Gastrocnemius medialis (tissue), 4 donors: ENCODE results near the gene CELF4.

Source experiments
- POLR2A ChIP-seq, 2 donors: fragments of 450-650 bp; IDR thresholded peaks; one replicate each; pipeline ENCODE4 v1.6.1; 2017; ENCODE audit warnings: antibody characterized with exemption in 2 of 2, mild to moderate bottlenecking in 2 of 2, moderate library complexity in 2 of 2
- TF ChIP-seq, protein P1 (sequence below), 5 experiments: fragments of 450-650 bp in 3 of 5; fragments of 200-600 bp in 2 of 5; sonication (generic) in 2 of 5; IDR thresholded peaks in 4 of 5; conservative IDR thresholded peaks in 1 of 5; 1 replicate in 4 of 5; 2 replicates in 1 of 5; pipeline ENCODE4 v1.5.1; 2016 to 2019; ENCODE audit warnings: antibody characterized with exemption in 5 of 5, mild to moderate bottlenecking in 3 of 5, moderate library complexity in 3 of 5

DNA sequence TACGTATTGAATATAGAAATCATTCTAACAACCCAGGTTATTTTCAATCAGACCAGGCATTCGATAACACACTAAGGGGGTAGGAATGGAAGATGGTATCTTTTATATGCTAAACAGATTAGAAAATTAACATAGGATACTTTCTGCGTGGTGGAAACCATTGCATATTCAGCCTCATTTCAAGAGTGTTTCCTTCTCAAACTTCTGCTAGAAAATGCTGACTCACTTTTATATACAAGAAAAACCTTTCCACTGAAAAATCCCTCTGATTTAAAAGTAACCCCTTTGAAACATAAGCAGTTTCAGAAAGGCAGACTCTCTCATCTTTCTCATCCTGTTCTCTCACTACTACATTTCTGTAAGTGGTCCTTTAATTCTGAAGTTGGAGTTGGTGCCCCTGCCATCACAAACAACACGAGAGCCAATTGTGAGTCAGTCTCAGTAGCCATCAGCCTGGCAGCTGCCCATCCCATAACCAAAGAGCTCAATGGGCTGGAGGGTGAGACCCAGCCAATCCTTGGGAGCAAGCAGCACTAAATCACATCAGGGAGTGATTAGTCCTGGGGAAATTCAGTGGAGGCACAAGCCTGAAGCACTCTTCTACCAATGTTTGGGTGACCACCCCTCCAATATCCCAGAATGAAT, 343.1 kb downstream of the CELF4 start:
- TF ChIP-seq, protein P1, sequence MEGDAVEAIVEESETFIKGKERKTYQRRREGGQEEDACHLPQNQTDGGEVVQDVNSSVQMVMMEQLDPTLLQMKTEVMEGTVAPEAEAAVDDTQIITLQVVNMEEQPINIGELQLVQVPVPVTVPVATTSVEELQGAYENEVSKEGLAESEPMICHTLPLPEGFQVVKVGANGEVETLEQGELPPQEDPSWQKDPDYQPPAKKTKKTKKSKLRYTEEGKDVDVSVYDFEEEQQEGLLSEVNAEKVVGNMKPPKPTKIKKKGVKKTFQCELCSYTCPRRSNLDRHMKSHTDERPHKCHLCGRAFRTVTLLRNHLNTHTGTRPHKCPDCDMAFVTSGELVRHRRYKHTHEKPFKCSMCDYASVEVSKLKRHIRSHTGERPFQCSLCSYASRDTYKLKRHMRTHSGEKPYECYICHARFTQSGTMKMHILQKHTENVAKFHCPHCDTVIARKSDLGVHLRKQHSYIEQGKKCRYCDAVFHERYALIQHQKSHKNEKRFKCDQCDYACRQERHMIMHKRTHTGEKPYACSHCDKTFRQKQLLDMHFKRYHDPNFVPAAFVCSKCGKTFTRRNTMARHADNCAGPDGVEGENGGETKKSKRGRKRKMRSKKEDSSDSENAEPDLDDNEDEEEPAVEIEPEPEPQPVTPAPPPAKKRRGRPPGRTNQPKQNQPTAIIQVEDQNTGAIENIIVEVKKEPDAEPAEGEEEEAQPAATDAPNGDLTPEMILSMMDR (IDR thresholded peaks at IDR 0.05 in 4 of 5, conservative IDR thresholded peaks at IDR 0.05 in 1 of 5): no peak
- TF ChIP-seq POLR2A (IDR thresholded peaks at IDR 0.05): no peak
